Astrocyte of the spinal cord (primary cell): Measurements from ENCODE around the gene RCN2.
A peak's percentile ranks its signal among the peaks of the same experiment; 100 is the strongest.

Source experiments
- DNase-seq: peaks from one replicate; pipeline ENCODE4 v3.0.0; 2011; ENCODE audit warnings: low read depth, low spot score
- H3K4me3 ChIP-seq: 2 replicates; pipeline ENCODE4 v1.5.1; 2011; ENCODE audit warnings: low read depth, mild to moderate bottlenecking, low read length, moderate library complexity
- in situ Hi-C: cut with HindIII; loops from 2 replicates; pipeline ENCODE4 v1.10.0; 2017; ENCODE audit warnings: low sequenced_read_pairs
- TF ChIP-seq, protein P1 (sequence below): IDR thresholded peaks from 2 replicates; pipeline ENCODE4 v1.5.1; 2012; ENCODE audit warnings: low read depth, mild to moderate bottlenecking, low read length, inconsistent platforms

The RCN2 gene

DNA sequence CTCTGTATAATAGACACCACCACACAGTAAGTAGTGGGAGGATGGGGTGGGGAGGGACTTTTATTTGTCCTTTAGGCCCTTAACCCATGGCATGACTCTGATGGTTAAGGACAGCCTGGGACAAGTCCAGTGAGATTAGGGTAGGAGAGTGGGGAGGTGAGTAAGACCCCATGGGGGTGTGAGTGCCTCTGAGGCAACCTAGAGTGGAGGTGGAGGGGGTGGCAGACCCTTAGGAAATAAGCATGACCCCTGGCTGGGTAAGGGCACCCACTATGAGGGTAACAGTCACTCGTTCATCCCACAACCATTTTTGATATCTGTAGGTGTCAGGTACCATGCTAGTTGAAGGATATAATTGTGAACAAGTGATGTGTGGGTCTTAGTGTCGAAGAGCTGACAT lies 42.4 kb downstream of the RCN2 start:
- no peak for DNase-seq
- TF ChIP-seq, protein P1, sequence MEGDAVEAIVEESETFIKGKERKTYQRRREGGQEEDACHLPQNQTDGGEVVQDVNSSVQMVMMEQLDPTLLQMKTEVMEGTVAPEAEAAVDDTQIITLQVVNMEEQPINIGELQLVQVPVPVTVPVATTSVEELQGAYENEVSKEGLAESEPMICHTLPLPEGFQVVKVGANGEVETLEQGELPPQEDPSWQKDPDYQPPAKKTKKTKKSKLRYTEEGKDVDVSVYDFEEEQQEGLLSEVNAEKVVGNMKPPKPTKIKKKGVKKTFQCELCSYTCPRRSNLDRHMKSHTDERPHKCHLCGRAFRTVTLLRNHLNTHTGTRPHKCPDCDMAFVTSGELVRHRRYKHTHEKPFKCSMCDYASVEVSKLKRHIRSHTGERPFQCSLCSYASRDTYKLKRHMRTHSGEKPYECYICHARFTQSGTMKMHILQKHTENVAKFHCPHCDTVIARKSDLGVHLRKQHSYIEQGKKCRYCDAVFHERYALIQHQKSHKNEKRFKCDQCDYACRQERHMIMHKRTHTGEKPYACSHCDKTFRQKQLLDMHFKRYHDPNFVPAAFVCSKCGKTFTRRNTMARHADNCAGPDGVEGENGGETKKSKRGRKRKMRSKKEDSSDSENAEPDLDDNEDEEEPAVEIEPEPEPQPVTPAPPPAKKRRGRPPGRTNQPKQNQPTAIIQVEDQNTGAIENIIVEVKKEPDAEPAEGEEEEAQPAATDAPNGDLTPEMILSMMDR = no peak
- H3K4me3 ChIP-seq = no peak overlapping the region
- in situ Hi-C loops = no loop called here

DNA sequence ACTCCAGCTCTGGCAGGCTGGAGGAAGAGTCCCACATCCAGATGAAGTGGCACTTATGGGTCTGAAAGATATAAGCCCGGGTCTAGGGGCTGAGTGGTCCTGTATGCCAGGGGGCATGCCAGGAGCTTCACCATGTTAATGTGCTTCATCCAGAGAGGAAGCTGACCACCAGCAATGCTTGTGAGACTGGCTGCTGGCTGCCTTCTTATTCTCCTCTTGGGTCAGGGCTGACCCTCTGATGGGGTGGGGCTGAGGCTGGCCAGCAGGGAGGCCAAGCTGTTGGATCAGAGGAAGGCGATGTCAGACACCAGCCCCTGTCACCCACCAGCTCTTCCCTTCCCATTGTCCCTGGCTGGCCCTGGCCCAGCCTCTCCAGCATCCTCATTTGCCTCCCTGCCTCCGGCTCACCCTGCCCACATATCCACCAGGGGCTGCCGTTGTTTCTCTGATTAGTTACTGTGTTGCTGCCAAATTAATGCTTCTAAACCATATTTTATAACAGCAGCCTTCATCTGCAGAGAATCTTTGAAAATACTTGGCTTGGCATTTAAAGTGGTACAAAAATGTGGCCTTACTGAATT lies 43.0 kb downstream of the RCN2 start:
- in situ Hi-C loops = no loop called here
- H3K4me3 ChIP-seq = no peak overlapping the region
- no peak for DNase-seq
- TF ChIP-seq, protein P1 = no peak

DNA sequence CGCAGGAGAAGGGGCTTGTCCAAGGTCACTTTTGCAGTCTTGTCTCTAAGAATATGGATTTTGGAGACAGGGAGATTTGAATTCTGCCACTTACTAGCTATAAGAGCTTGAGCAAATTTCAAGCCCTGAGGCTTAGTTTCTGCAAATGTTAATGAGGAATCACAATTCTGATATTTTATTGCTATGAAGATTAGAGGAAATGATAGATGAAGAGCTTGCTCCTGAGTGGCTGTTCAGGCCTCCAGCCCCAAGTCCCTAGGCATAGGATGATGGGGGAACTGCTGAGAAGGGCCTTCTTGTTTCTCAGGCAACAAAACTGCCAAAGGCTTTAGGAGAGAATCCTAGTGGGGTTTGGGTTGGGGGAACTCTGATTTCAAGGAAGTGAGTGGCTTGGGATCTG lies 44.6 kb downstream of the RCN2 start:
- no peak for DNase-seq
- no peak overlapping the region for H3K4me3 ChIP-seq
- in situ Hi-C loops = no loop called here
- TF ChIP-seq, protein P1 = no peak

DNA sequence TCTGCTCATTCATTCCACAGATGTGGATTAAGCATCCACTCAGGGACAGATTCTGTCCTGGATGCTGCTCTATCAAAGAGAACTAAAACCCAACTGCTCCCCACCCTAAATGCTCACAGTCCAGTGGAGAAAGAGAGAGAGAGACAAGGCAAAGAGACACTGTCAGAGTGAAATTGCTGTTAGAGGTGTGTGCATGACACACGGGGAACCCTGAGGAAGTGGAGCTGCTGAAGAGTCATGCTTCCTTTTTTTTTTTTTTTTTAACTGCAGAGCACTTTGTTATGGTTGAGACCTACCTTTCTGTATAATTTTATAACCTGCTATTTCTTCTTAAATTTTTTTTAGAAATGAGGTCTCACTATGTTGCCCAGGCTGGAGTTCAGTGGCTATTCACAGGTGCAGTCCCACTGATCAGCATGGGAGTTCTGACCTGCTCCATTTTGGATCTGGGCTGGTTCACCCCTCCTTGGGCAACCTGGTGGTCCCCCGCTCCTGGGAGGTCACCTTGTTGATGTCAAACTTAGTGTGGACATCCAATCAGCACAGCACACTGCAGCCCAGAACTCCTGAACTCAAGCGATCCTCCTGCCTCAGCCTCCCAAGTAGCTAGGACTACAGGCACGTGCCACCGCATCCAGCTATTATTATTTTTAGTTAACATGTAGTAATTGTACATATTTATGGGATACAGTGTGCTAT lies 45.2 kb downstream of the RCN2 start:
- in situ Hi-C loops = no loop called here
- DNase-seq = no peak
- TF ChIP-seq, protein P1 = no peak
- no peak overlapping the region for H3K4me3 ChIP-seq

DNA sequence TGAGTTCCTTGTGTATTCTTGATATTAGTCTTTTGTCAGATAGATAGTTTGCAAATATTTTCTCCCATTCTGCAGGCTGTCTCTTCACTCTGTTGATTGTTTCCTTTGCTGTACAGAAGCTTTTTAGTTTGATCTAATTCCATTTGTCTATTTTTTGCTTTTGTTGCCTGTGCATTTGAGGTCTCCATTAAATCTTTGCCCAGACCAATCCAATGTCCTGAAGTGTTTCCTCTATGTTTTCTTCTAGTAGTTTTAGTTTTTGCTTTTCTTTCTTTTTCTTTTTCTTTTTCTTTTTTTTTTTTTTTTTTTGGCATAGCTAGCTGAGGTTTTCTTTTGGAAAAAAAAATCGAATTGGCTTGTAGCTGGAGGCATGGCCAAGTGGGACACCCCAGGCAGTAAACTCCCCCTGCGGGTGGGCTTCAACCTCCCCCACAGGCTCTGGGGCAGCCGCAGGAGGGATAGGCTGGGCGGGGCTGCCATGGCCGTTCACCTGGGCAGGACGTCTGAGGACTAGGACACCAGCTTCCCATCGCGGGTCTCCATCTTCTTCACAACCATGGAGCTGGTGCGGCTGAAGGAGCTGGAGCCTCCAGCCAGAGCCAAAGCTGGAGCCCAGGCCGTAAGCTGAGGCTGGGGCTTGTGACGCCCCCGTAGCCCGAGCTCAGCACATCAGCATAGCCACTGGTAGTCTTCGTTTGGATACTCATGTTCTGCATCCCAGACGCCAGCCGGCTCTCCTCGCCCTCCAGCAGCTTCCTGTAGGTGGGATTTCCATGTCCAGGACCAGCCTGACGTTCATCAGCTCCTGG lies 47.2 kb downstream of the RCN2 start:
- in situ Hi-C loops = no loop called here

DNA sequence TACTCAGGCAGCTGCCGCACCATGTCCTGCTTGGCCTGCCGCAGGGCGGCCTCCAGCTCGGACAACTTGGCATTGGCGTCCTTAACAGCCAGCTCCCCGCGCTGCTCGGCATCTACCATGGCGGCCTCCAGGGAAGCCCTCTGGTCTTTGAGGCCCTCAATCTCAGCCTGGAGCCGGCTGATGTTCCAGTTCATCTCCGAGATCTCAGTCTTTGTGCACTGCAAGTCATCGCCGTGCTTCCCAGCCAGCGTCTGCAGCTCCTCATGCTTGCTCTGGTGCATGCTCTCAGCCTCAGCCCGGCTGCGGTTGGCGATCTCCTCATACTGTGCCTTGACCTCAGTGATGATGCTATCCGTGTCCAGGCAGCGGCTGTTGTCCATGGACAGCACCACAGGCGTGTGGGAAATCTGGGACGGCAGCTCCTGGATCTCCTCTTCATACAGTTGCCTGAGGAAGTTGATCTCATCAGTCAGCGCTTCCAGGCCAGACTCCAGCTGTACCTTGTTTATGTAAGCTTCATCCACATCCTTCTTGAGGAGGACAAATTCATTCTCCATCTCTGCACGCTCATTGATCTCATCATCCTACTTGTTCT lies 47.9 kb downstream of the RCN2 start:
- TF ChIP-seq, protein P1 = no peak
- peak; percentile 55 for DNase-seq
- H3K4me3 ChIP-seq = no peak overlapping the region
- in situ Hi-C loops = no loop called here

More for the DNA sequence above, 47.2 kb downstream of the RCN2 start:
- TF ChIP-seq, protein P1 = no peak
- H3K4me3 ChIP-seq = no peak overlapping the region
- DNase-seq = no peak
